Gastroesophageal sphincter (tissue), 4 donors: ENCODE results near the gene MAPK14. TPM values are rescaled to one million over a fixed set of nuclear protein-coding genes. Genes with fewer than 3 reads are reported as not detected.

Experiments
- ATAC-seq: fragments of 150-250 bp; one replicate; pipeline ENCODE4 v1.9.1; 2016; ENCODE audit warnings: mild to moderate bottlenecking, moderate library complexity
- H3K27ac ChIP-seq, 4 donors: fragments of 200-600 bp; sonication (generic) in 3 of 4; 1 replicate in 3 of 4; 2 replicates in 1 of 4; pipeline ENCODE4 v1.5.1; 2016 to 2019
- H3K27me3 ChIP-seq: fragments of 200-600 bp; sonication (generic); one replicate; pipeline ENCODE4 v1.5.1; 2019
- H3K36me3 ChIP-seq, 2 donors: fragments of 200-600 bp; sonication (generic); one replicate each; pipeline ENCODE4 v1.5.1; 2019; ENCODE audit warnings: control low read depth in 1 of 2
- H3K4me1 ChIP-seq, 3 donors: fragments of 200-600 bp; sonication (generic); 1 replicate in 2 of 3; 2 replicates in 1 of 3; pipeline ENCODE4 v1.5.1; 2016 to 2019; ENCODE audit warnings: control low read depth in 2 of 3
- H3K4me3 ChIP-seq, 2 donors: fragments of 200-600 bp; sonication (generic); one replicate each; pipeline ENCODE4 v1.5.1; 2019; ENCODE audit warnings: mild to moderate bottlenecking in 1 of 2, moderate library complexity in 1 of 2
- H3K9me3 ChIP-seq, 3 donors: fragments of 200-600 bp; sonication (generic); one replicate each; pipeline ENCODE4 v1.5.1; 2017 to 2019; ENCODE audit warnings: control low read depth in 2 of 3
- CTCF ChIP-seq, 4 experiments: fragments of 200-600 bp in 2 of 4; fragments of 450-650 bp in 2 of 4; sonication (generic) in 1 of 4; IDR thresholded peaks; one replicate each; pipeline ENCODE4 v1.5.1; 2017 to 2019; ENCODE audit warnings: antibody characterized with exemption in 4 of 4, mild to moderate bottlenecking in 2 of 4, moderate library complexity in 2 of 4
- EP300 ChIP-seq: sonication (generic); formaldehyde crosslinking; IDR thresholded peaks from one replicate; pipeline ENCODE4 v1.6.1; 2017; ENCODE audit warnings: antibody characterized with exemption, mild to moderate bottlenecking
- POLR2A ChIP-seq, 2 donors: fragments of 450-650 bp; IDR thresholded peaks; one replicate each; pipeline ENCODE4 v1.6.1; 2017; ENCODE audit warnings: antibody characterized with exemption in 2 of 2, mild to moderate bottlenecking in 2 of 2, moderate library complexity in 1 of 2
- POLR2AphosphoS5 ChIP-seq: sonication (generic); formaldehyde crosslinking; IDR thresholded peaks from one replicate; pipeline ENCODE4 v1.6.1; 2017; ENCODE audit warnings: antibody characterized with exemption
- WGBS, 2 donors: methylation state at CpG; one replicate each; pipeline ENCODE4 v1.1.5; 2018; ENCODE audit warnings: low coverage in 1 of 2; 5-methylcytosine and 5-hydroxymethylcytosine counted together
- total RNA-seq, 4 donors: library from RNA; depleted of rRNA; stranded (reverse); fragments of >200 nt; gene quantifications; one replicate each; pipeline ENCODE4 v1.1.0, GENCODE V29; 2016

Gene MAPK14
- total RNA-seq, 4 donors from 2014 or later, result 58.7 to 77.5 (median 69.9) TPM

GRCh38 chr6:36154286-36154685 is 126.7 kb downstream of the MAPK14 start:
- Histone ChIP-seq H3K4me1 (peaks cover 0 to 8% (median 0%) of the 10 kb centered on the region in 3 donors), H3K27me3 (no peaks in the 10 kb centered on the region), H3K27ac (no peak overlapping the region), H3K36me3 (no peaks in the 10 kb centered on the region), H3K9me3 (peaks cover 0 to 4% (median 0%) of the 10 kb centered on the region in 3 donors), H3K4me3 (no peak overlapping the region)
- 57 to 85% methylated on average over 1 to 2 of the region's 2 CpGs for WGBS, 2 donors
- no peak for ATAC-seq
- TF ChIP-seq CTCF (IDR thresholded peaks at IDR 0.05), result no peak

- H3K27me3 ChIP-seq, result no peaks in the 10 kb centered on the region
Measured at GRCh38 chr6:36155662-36156061, 128.1 kb downstream of the MAPK14 start.

DNA sequence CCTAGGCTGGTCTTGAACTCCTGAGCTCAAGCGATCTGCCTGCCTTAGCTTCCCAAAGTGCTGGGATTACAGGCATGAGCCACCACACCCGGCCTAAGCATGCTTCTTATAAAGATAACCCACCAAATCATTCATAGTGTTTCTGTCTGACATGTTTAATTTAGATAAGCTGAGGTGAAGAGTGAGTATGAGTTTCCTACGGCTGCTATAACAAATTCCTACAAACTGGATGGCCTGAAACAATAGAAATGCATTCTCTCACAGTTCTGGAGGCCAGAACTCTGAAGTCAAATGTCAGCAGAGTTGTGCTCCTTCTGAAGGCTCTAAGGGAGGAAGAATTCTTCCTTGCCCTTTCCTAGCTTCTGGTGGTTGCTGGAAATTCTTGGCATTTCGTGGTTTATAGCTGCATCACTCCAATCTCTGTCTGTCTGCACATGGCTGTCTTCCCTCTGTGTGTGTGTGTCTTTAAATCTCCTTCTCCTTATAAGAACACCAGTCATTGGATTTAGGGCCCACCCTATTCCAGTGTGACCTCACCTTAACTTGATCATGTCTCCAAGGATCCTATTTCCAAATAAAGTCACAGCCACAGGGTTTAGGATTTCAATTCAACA is 132.6 kb downstream of the MAPK14 start:
- 84 to 86% methylated on average over 3 to 4 of the region's 4 CpGs for WGBS, 2 donors
- Histone ChIP-seq H3K36me3 (no peaks in the 10 kb centered on the region), H3K4me3 (no peak overlapping the region), H3K4me1 (no peaks in the 10 kb centered on the region), H3K27ac (no peak overlapping the region), H3K27me3 (no peaks in the 10 kb centered on the region), H3K9me3 (peaks cover 0 to 11% (median 0%) of the 10 kb centered on the region in 3 donors)
- no peak for TF ChIP-seq POLR2AphosphoS5
- no peak for TF ChIP-seq POLR2A (IDR thresholded peaks at IDR 0.05)
- no peak for TF ChIP-seq CTCF (IDR thresholded peaks at IDR 0.05)
- no peak for TF ChIP-seq EP300
- ATAC-seq, result no peak

More at GRCh38 chr6:36155662-36156061, 128.1 kb downstream of the MAPK14 start:
- Histone ChIP-seq H3K4me3 (no peak overlapping the region), H3K36me3 (no peaks in the 10 kb centered on the region), H3K27ac (no peak overlapping the region), H3K4me1 (no peaks in the 10 kb centered on the region), H3K9me3 (peaks cover 0 to 11% (median 0%) of the 10 kb centered on the region in 3 donors)
- no peak for TF ChIP-seq POLR2A (IDR thresholded peaks at IDR 0.05)
- no peak for TF ChIP-seq POLR2AphosphoS5
- no peak for TF ChIP-seq EP300
- no peak for TF ChIP-seq CTCF (IDR thresholded peaks at IDR 0.05)
- ATAC-seq, result no peak
- 90 to 94% methylated on average over 2 of the region's 2 CpGs for WGBS, 2 donors

Other genes starting within 250 kb of the MAPK14 start
- not detected for gene CLPSL1, start 246.8 kb upstream of the MAPK14 start, total RNA-seq
- gene CLPS, start 230.5 kb upstream of the MAPK14 start, total RNA-seq, result not detected
- not detected for gene LHFPL5, start 222.5 kb upstream of the MAPK14 start, total RNA-seq
- gene SRPK1, start 106.7 kb upstream of the MAPK14 start, total RNA-seq, result 10 to 100 TPM; 32.2 to 45.0 (median 37.4) TPM
- gene SLC26A8, start 3.2 kb upstream of the MAPK14 start, total RNA-seq, result not detected
- gene MAPK13, start 102.7 kb downstream of the MAPK14 start, total RNA-seq, result 1 to 10 TPM; 1.4 to 8.4 (median 3.1) TPM
- 10 to 100 TPM; 19.0 to 36.7 (median 20.4) TPM for gene BRPF3, start 168.9 kb downstream of the MAPK14 start, total RNA-seq
- not detected for gene PNPLA1, start 242.3 kb downstream of the MAPK14 start, total RNA-seq